Coronary artery (tissue), 2 donors: ENCODE results near the gene PCDHA3.
"Not testable (repeated sequence)": the region's sequence is repeated elsewhere in the genome, so short reads cannot be mapped to it uniquely, and the experiment has no call there.

Experiments used
- DNase-seq: peaks from one replicate; pipeline ENCODE4 v3.0.0-alpha.2; 2017; ENCODE audit warnings: low spot score
- H3K27ac ChIP-seq, 2 donors: fragments of 200-600 bp; sonication (generic); one replicate each; pipeline ENCODE4 v1.5.1; 2016 to 2019
- H3K4me3 ChIP-seq: fragments of 200-600 bp; sonication (generic); 2 replicates; pipeline ENCODE4 v1.5.1; 2016; ENCODE audit warnings: mild to moderate bottlenecking, moderate library complexity
- CTCF ChIP-seq: fragments of 200-600 bp; sonication (generic); IDR thresholded peaks from one replicate; pipeline ENCODE4 v1.5.1; 2019; ENCODE audit warnings: antibody characterized with exemption

PCDHA3 gene

GRCh38 chr5:140827704-140828361, 27.0 kb downstream of the PCDHA3 start, which contains the start of gene PCDHA6:
PCDHA6 (plus strand) TSS chr5:140827960; CDS start chr5:140828092, 132 bp downstream.
- TF ChIP-seq CTCF = no peak
- H3K4me3 ChIP-seq = peak within 1 kb of the TSS; percentile 51

DNA sequence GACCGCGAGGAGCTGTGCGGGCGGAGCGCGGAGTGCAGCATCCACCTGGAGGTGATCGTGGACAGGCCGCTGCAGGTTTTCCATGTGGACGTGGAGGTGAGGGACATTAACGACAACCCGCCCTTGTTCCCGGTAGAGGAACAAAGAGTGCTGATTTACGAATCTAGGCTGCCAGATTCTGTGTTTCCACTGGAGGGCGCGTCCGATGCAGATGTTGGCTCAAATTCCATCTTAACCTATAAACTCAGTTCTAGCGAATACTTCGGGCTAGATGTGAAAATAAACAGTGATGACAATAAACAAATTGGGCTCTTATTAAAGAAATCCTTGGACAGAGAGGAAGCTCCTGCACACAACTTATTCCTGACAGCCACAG, 27.5 kb downstream of the PCDHA3 start:
- Histone ChIP-seq H3K27ac (no peak overlapping the region), H3K4me3 (peak overlapping the region; percentile 51)
- no peak for DNase-seq
- TF ChIP-seq CTCF = no peak

More at GRCh38 chr5:140827704-140828361, 27.0 kb downstream of the PCDHA3 start, which contains the start of gene PCDHA6:
- no peak for DNase-seq
- no peak within 1 kb of the TSS for H3K27ac ChIP-seq

DNA sequence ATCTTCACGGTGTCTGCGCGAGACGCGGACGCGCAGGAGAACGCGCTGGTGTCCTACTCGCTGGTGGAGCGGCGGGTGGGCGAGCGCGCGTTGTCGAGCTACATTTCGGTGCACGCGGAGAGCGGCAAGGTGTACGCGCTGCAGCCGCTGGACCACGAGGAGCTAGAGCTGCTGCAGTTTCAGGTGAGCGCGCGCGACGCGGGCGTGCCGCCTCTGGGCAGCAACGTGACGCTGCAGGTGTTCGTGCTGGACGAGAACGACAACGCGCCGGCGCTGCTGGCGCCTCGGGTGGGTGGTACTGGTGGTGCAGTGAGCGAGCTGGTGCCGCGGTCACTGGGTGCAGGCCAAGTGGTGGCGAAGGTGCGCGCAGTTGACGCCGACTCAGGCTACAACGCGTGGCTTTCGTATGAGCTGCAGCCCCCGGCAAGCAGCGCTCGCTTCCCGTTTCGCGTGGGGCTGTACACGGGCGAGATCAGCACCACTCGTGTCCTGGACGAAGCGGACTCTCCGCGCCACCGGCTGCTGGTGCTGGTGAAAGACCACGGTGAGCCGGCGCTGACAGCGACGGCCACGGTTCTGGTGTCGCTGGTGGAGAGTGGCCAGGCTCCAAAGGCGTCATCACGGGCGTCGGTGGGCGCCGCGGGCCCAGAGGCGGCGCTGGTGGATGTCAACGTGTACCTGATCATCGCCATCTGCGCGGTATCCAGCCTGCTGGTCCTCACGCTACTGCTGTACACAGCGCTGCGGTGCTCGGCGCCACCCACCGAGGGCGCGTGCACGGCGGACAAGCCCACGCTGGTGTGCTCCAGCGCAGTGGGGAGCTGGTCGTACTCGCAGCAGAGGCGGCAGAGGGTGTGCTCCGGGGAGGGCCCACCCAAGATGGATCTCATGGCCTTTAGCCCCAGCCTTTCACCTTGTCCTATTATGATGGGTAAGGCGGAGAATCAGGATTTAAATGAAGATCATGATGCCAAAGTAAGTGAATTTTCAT, 28.9 kb downstream of the PCDHA3 start:
- not testable (repeated sequence) for H3K27ac ChIP-seq, H3K4me3 ChIP-seq, DNase-seq

- no peak for DNase-seq
- no peak for TF ChIP-seq CTCF
- H3K4me3 ChIP-seq = peak within 1 kb of the TSS; percentile 38
- no peak within 1 kb of the TSS for H3K27ac ChIP-seq
Measured at GRCh38 chr5:140833993-140834392, 33.1 kb downstream of the PCDHA3 start, which contains the start of gene PCDHA7. PCDHA7 (plus strand) TSS chr5:140834269; CDS start chr5:140834384, 115 bp downstream.

- DNase-seq, H3K27ac ChIP-seq: not testable (repeated sequence)
- H3K4me3 ChIP-seq = peak overlapping the region; percentile 38
Measured at GRCh38 chr5:140834439-140835008, 33.7 kb downstream of the PCDHA3 start.

DNA sequence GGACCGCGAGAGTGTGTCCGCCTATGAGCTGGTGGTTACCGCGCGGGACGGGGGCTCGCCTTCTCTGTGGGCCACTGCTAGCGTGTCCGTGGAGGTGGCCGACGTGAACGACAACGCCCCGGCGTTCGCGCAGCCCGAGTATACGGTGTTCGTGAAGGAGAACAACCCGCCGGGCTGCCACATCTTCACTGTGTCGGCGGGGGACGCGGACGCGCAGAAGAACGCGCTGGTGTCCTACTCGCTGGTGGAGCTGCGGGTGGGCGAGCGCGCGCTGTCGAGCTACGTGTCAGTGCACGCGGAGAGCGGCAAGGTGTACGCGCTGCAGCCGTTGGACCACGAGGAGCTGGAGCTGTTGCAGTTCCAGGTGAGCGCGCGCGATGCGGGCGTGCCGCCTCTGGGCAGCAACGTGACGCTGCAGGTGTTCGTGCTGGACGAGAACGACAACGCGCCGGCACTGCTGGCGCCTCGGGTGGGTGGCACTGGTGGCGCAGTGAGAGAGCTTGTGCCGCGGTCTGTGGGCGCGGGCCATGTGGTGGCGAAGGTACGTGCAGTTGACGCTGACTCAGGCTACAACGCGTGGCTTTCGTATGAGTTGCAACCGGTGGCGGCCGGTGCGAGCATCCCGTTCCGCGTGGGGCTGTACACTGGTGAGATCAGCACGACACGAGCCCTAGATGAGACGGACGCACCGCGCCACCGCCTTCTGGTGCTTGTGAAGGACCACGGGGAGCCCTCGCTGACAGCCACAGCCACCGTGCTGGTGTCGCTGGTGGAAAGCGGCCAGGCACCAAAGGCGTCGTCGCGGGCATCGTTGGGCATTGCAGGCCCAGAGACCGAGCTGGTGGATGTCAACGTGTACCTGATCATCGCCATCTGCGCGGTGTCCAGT, 35.0 kb downstream of the PCDHA3 start:
- no peak overlapping the region for H3K27ac ChIP-seq
- no peak for TF ChIP-seq CTCF
- H3K4me3 ChIP-seq = no peak overlapping the region
- DNase-seq = no peak
